H9 (cell line): ENCODE results near the gene KTN1. TPM values are rescaled to one million over a fixed set of nuclear protein-coding genes. Genes with fewer than 3 reads are reported as not detected.

Experiments
- DNase-seq: peaks from one replicate; pipeline ENCODE4 v3.0.0-alpha.2; 2017
- H2AFZ ChIP-seq: one replicate; pipeline ENCODE4 v1.6.1; 2013; ENCODE audit warnings: mild to moderate bottlenecking, low read length, control low read depth, moderate library complexity
- H2AK5ac ChIP-seq: 2 replicates; pipeline ENCODE4 v1.6.1; 2013; ENCODE audit warnings: low read length, control low read depth, mixed read lengths; ENCODE audit not compliant: insufficient read length
- H2BK120ac ChIP-seq: one replicate; pipeline ENCODE4 v1.6.1; 2013; ENCODE audit warnings: low read depth, mild to moderate bottlenecking, low read length, control low read depth, inconsistent platforms; ENCODE audit not compliant: poor library complexity, severe bottlenecking
- H2BK12ac ChIP-seq: 2 replicates; pipeline ENCODE4 v1.6.1; 2013; ENCODE audit warnings: low read length, control low read depth, mixed read lengths, low read depth; ENCODE audit not compliant: insufficient read length
- H2BK15ac ChIP-seq: 2 replicates; pipeline ENCODE4 v1.6.1; 2013; ENCODE audit warnings: low read depth, low read length, control low read depth
- H2BK20ac ChIP-seq: one replicate; pipeline ENCODE4 v1.6.1; 2013; ENCODE audit warnings: low read depth, mild to moderate bottlenecking, low read length, control low read depth, inconsistent platforms; ENCODE audit not compliant: poor library complexity, severe bottlenecking
- H2BK5ac ChIP-seq: 2 replicates; pipeline ENCODE4 v1.6.1; 2013; ENCODE audit warnings: low read length, control low read depth, mixed read lengths; ENCODE audit not compliant: insufficient read length
- H3K14ac ChIP-seq: 2 replicates; pipeline ENCODE4 v1.6.1; 2013; ENCODE audit warnings: low read length, control low read depth; ENCODE audit not compliant: insufficient read depth
- H3K18ac ChIP-seq: 2 replicates; pipeline ENCODE4 v1.6.1; 2013; ENCODE audit warnings: low read depth, mild to moderate bottlenecking, mixed read lengths, low read length, control low read depth; ENCODE audit not compliant: insufficient read length
- H3K23ac ChIP-seq: 2 replicates; pipeline ENCODE4 v1.6.1; 2013; ENCODE audit warnings: low read length, control low read depth, mixed read lengths, low read depth; ENCODE audit not compliant: insufficient read length
- H3K23me2 ChIP-seq: 2 replicates; pipeline ENCODE4 v1.6.1; 2013; ENCODE audit warnings: low read depth, mild to moderate bottlenecking, mixed read lengths, low read length, control low read depth; ENCODE audit not compliant: insufficient read length, poor library complexity, severe bottlenecking
- H3K27ac ChIP-seq: 2 replicates; pipeline ENCODE4 v1.5.1; 2013; ENCODE audit warnings: low read length, control low read depth, mixed read lengths, low read depth; ENCODE audit not compliant: insufficient read length
- H3K27me3 ChIP-seq: 2 replicates; pipeline ENCODE4 v1.6.1; 2013; ENCODE audit warnings: low read length, control low read depth, inconsistent platforms; ENCODE audit not compliant: insufficient read depth
- H3K4ac ChIP-seq: 2 replicates; pipeline ENCODE4 v1.6.1; 2013; ENCODE audit warnings: low read depth, mild to moderate bottlenecking, control low read depth, inconsistent platforms, low read length, moderate library complexity
- H3K4me1 ChIP-seq: 2 replicates; pipeline ENCODE4 v1.6.1; 2013; ENCODE audit warnings: low read length, control low read depth, inconsistent platforms; ENCODE audit not compliant: insufficient read depth
- H3K4me2 ChIP-seq: 2 replicates; pipeline ENCODE4 v1.6.1; 2013; ENCODE audit warnings: low read length, control low read depth, mixed read lengths; ENCODE audit not compliant: insufficient read length, insufficient read depth
- H3K56ac ChIP-seq: 2 replicates; pipeline ENCODE4 v1.6.1; 2013; ENCODE audit warnings: low read depth, mild to moderate bottlenecking, mixed read lengths, low read length, control low read depth; ENCODE audit not compliant: insufficient read length
- H3K79me1 ChIP-seq: 2 replicates; pipeline ENCODE4 v1.6.1; 2013; ENCODE audit warnings: low read depth, mild to moderate bottlenecking, moderate library complexity, low read length, control low read depth, inconsistent platforms; ENCODE audit not compliant: insufficient read depth, poor library complexity, severe bottlenecking
- H3K79me2 ChIP-seq: 2 replicates; pipeline ENCODE4 v1.6.1; 2013; ENCODE audit warnings: low read length, control low read depth, inconsistent platforms; ENCODE audit not compliant: insufficient read depth
- H3K9ac ChIP-seq: 2 replicates; pipeline ENCODE4 v1.6.1; 2013; ENCODE audit warnings: low read length, control low read depth, mixed read lengths; ENCODE audit not compliant: insufficient read length; ENCODE audit errors: extremely low read depth
- H3K9me3 ChIP-seq: one replicate; pipeline ENCODE4 v1.6.1; 2013; ENCODE audit warnings: low read depth, low read length, inconsistent platforms; ENCODE audit not compliant: control insufficient read depth
- H3T11ph ChIP-seq: one replicate; pipeline ENCODE4 v1.6.1; 2013; ENCODE audit warnings: mild to moderate bottlenecking, low read length, control low read depth, inconsistent platforms
- H4K20me1 ChIP-seq: one replicate; pipeline ENCODE4 v1.6.1; 2013; ENCODE audit not compliant: control insufficient read depth, insufficient read length, insufficient read depth
- H4K5ac ChIP-seq: 2 replicates; pipeline ENCODE4 v1.6.1; 2013; ENCODE audit warnings: low read depth, mild to moderate bottlenecking, mixed read lengths, low read length, control low read depth; ENCODE audit not compliant: insufficient read length
- H4K8ac ChIP-seq: replicated peaks from 2 replicates; pipeline ENCODE4 v1.6.1; 2013; ENCODE audit warnings: low read length, control low read depth, mixed read lengths, low read depth; ENCODE audit not compliant: insufficient read length
- H4K91ac ChIP-seq: 2 replicates; pipeline ENCODE4 v1.6.1; 2013; ENCODE audit warnings: low read depth, mild to moderate bottlenecking, moderate library complexity, mixed read lengths, low read length, control low read depth; ENCODE audit not compliant: insufficient read length
- H3K27ac Mint-ChIP-seq, 3 experiments: 2 replicates in 2 of 3; 3 replicates in 1 of 3; pipeline ENCODE4 v1.8.0; 2020 to 2021; ENCODE audit warnings: mixed read lengths in 3 of 3, mild to moderate bottlenecking in 1 of 3, moderate library complexity in 1 of 3
- H3K27me3 Mint-ChIP-seq: 2 replicates; pipeline ENCODE4 v1.8.0; 2021; ENCODE audit warnings: low read depth, mild to moderate bottlenecking, moderate library complexity, mixed read lengths
- H3K36me3 Mint-ChIP-seq, 3 experiments: 2 replicates in 2 of 3; 3 replicates in 1 of 3; pipeline ENCODE4 v1.8.0; 2020 to 2021; ENCODE audit warnings: low read depth in 3 of 3, mixed read lengths in 3 of 3; ENCODE audit not compliant: insufficient read depth in 1 of 3
- H3K4me1 Mint-ChIP-seq, 2 experiments: 2 replicates each; pipeline ENCODE4 v1.8.0; 2020; ENCODE audit warnings: mixed read lengths in 2 of 2
- H3K4me3 Mint-ChIP-seq, 2 experiments: 2 replicates in 1 of 2; 3 replicates in 1 of 2; pipeline ENCODE4 v1.8.0; 2020 to 2021; ENCODE audit warnings: mild to moderate bottlenecking in 2 of 2, mixed read lengths in 2 of 2, moderate library complexity in 1 of 2
- H3K9me3 Mint-ChIP-seq, 2 experiments: 2 replicates in 1 of 2; 3 replicates in 1 of 2; pipeline ENCODE4 v1.8.0; 2020; ENCODE audit warnings: mild to moderate bottlenecking in 2 of 2, mixed read lengths in 2 of 2, moderate library complexity in 1 of 2
- whole genome bisulfite sequencing: extraction: QIAGEN DNeasy Blood & Tissue Kit; methylation state at CpG from one replicate; pipeline ENCODE4 v1.1.7; 2013; ENCODE audit warnings: missing lambda C conversion rate, low lambda C conversion rate, mixed read lengths; ENCODE audit not compliant: insufficient read length; ENCODE audit errors: extremely low coverage; 5-methylcytosine and 5-hydroxymethylcytosine counted together
- total RNA-seq: library from RNA; stranded (reverse); gene quantifications from 2 replicates; pipeline ENCODE4 v1.2.1, GENCODE V29; 2021
- TF ChIP-seq, protein P1 (sequence below): fragments of 200-600 bp; sonication (generic); conservative IDR thresholded peaks from 3 replicates; pipeline ENCODE4 v1.8.0; 2021; ENCODE audit warnings: antibody characterized with exemption, mild to moderate bottlenecking

Gene KTN1
- total RNA-seq, 1 experiment from 2014 or later, result 128 TPM

DNA sequence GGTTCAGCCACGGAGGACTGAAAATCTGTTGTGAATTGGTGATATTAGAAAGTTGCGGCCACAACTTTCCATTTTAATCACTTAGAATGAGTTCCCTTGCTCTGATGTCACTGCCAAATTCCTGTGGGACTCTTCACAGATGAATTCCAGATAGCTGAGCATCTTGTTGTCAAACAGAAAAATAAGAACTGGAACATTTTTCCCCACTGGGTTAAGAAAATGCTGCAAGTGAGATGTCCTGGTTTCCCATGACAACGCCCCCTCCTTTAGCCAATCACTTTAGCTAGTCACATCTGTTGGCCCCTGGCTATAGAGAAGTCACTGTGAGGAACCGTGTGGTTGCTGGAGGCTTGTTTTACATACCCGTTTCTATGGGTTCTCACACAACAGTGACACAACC lies 135.9 kb downstream of the KTN1 start:
- Histone ChIP-seq H2BK20ac (no peak overlapping the region), H3K27me3 (no peaks in the 10 kb centered on the region), H2BK120ac (no peak overlapping the region), H2AFZ (no peak overlapping the region), H3K9ac (no peak overlapping the region), H4K20me1 (no peaks in the 10 kb centered on the region), H3K4me2 (no peak overlapping the region), H3K56ac (no peak overlapping the region), H3K9me3 (no peaks in the 10 kb centered on the region), H4K8ac (no peak overlapping the region), H2AK5ac (no peak overlapping the region), H3K23ac (no peak overlapping the region), H3K4ac (no peak overlapping the region), H3K79me1 (no peaks in the 10 kb centered on the region), H3K79me2 (no peaks in the 10 kb centered on the region), H3T11ph (no peak overlapping the region), H2BK12ac (no peak overlapping the region), H2BK15ac (no peak overlapping the region), H3K18ac (no peak overlapping the region), H3K27ac (no peak overlapping the region), H4K5ac (no peak overlapping the region), H3K4me1 (no peaks in the 10 kb centered on the region), H4K91ac (no peak overlapping the region), H3K14ac (no peak overlapping the region), H3K23me2 (no peaks in the 10 kb centered on the region), H2BK5ac (no peak overlapping the region)
- TF ChIP-seq, protein P1, sequence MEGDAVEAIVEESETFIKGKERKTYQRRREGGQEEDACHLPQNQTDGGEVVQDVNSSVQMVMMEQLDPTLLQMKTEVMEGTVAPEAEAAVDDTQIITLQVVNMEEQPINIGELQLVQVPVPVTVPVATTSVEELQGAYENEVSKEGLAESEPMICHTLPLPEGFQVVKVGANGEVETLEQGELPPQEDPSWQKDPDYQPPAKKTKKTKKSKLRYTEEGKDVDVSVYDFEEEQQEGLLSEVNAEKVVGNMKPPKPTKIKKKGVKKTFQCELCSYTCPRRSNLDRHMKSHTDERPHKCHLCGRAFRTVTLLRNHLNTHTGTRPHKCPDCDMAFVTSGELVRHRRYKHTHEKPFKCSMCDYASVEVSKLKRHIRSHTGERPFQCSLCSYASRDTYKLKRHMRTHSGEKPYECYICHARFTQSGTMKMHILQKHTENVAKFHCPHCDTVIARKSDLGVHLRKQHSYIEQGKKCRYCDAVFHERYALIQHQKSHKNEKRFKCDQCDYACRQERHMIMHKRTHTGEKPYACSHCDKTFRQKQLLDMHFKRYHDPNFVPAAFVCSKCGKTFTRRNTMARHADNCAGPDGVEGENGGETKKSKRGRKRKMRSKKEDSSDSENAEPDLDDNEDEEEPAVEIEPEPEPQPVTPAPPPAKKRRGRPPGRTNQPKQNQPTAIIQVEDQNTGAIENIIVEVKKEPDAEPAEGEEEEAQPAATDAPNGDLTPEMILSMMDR, result no peak
- H3K27me3 Mint-ChIP-seq, result no peaks in the 10 kb centered on the region
- WGBS, result no CpG with 5 or more reads among the region's 5 CpGs
- peaks cover 4 to 10% of the 10 kb centered on the region in 2 experiments for H3K4me1 Mint-ChIP-seq
- H3K9me3 Mint-ChIP-seq, result peaks cover 0 to 8% of the 10 kb centered on the region in 2 experiments; a peak in 4 of 5 replicates
- no peak for DNase-seq
- H3K36me3 Mint-ChIP-seq, result peaks cover 0 to 4% (median 0%) of the 10 kb centered on the region in 3 experiments; a peak in 3 of 7 replicates
- no peak overlapping the region for H3K4me3 Mint-ChIP-seq
- no peak overlapping the region for H3K27ac Mint-ChIP-seq
